Loucy (cell line): ENCODE measurements around the gene SLC4A1.

Experiments
- H2AFZ ChIP-seq: fragments of 200-600 bp; sonication (generic); 2 replicates; pipeline ENCODE4 v1.6.0; 2016; ENCODE audit warnings: antibody characterized with exemption, mild to moderate bottlenecking, low read length, moderate library complexity
- H3F3A ChIP-seq: fragments of 200-600 bp; 2 replicates; pipeline ENCODE4 v1.6.0; 2016; ENCODE audit warnings: antibody characterized with exemption, low read depth, mild to moderate bottlenecking
- H3K27me3 ChIP-seq: fragments of 200-600 bp; sonication (generic); 2 replicates; pipeline ENCODE4 v1.6.1; 2014; ENCODE audit warnings: low read length, mild to moderate bottlenecking; ENCODE audit not compliant: insufficient read depth, poor library complexity, severe bottlenecking
- H3K36me3 ChIP-seq: fragments of 200-600 bp; sonication (generic); 2 replicates; pipeline ENCODE4 v1.6.1; 2016; ENCODE audit warnings: low read length; ENCODE audit not compliant: insufficient read depth
- H3K4me1 ChIP-seq: fragments of 200-600 bp; sonication (generic); 2 replicates; pipeline ENCODE4 v1.5.1; 2014; ENCODE audit warnings: low read length, mild to moderate bottlenecking; ENCODE audit not compliant: insufficient read depth, poor library complexity, severe bottlenecking
- H3K4me2 ChIP-seq: fragments of 200-600 bp; sonication (generic); 2 replicates; pipeline ENCODE4 v1.6.0; 2014; ENCODE audit warnings: antibody characterized with exemption, low read length, low read depth, mild to moderate bottlenecking; ENCODE audit not compliant: poor library complexity, severe bottlenecking
- H3K4me3 ChIP-seq: fragments of 200-600 bp; sonication (generic); 2 replicates; pipeline ENCODE4 v1.5.1; 2014; ENCODE audit warnings: low read length, mild to moderate bottlenecking, mixed read lengths; ENCODE audit not compliant: poor library complexity, severe bottlenecking
- H3K79me2 ChIP-seq: fragments of 200-600 bp; sonication (generic); 2 replicates; pipeline ENCODE4 v1.6.1; 2014; ENCODE audit warnings: low read length; ENCODE audit not compliant: insufficient read depth
- H3K9ac ChIP-seq: fragments of 200-600 bp; sonication (generic); 2 replicates; pipeline ENCODE4 v1.6.0; 2014; ENCODE audit warnings: mild to moderate bottlenecking, low read depth, low read length, moderate library complexity; ENCODE audit not compliant: poor library complexity, severe bottlenecking
- H3K9me2 ChIP-seq: fragments of 200-600 bp; sonication (generic); replicated peaks from 2 replicates; pipeline ENCODE4 v1.6.1; 2016; ENCODE audit warnings: low read depth, low read length, mixed read lengths
- H3K9me3 ChIP-seq: fragments of 200-600 bp; sonication (generic); 2 replicates; pipeline ENCODE4 v1.6.1; 2014; ENCODE audit warnings: mild to moderate bottlenecking, antibody characterized with exemption, low read length, low read depth; ENCODE audit not compliant: insufficient read depth
- H4K20me1 ChIP-seq: fragments of 200-600 bp; sonication (generic); 2 replicates; pipeline ENCODE4 v1.6.0; 2014; ENCODE audit warnings: antibody characterized with exemption, low read length, mild to moderate bottlenecking; ENCODE audit not compliant: insufficient read depth, poor library complexity, severe bottlenecking
- CTCF ChIP-seq: fragments of 200-600 bp; sonication (generic); conservative IDR thresholded peaks from 2 replicates; pipeline ENCODE4 v1.5.1; 2014; ENCODE audit warnings: mild to moderate bottlenecking, antibody characterized with exemption, low read length
- EZH2phosphoT487 ChIP-seq: fragments of 200-600 bp; IDR thresholded peaks from 2 replicates; pipeline ENCODE4 v1.6.1; 2018; ENCODE audit warnings: antibody characterized with exemption, mild to moderate bottlenecking, moderate library complexity, borderline replicate concordance

Gene SLC4A1

DNA sequence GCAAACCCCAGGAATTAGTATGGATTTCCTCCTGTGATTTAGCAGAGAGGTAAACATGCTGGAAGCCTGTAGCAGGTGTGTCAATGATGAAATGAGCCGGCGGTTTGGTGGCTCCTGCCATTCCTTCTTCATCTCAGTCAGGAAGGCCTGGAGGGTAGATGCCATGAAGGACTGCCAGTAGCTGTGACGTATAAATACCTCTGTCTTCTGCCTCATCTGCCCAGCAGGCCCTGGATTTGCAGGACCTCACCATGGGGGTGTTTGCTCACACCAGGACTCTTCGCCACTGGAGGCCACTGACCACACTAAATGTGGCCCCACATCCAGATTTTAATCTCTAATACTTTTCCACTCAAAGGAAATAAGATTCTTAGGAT, 16.1 kb upstream of the SLC4A1 start:
- Histone ChIP-seq H3K36me3 (no peaks in the 10 kb centered on the region), H3K9me3 (no peaks in the 10 kb centered on the region), H3K9ac (no peak overlapping the region), H3K79me2 (no peaks in the 10 kb centered on the region), H3K4me2 (no peak overlapping the region), H3K27me3 (no peaks in the 10 kb centered on the region), H3K4me3 (no peak overlapping the region), H3K9me2 (no peaks in the 10 kb centered on the region), H2AFZ (no peak overlapping the region), H3K4me1 (peaks cover 8% of the 10 kb centered on the region), H4K20me1 (no peaks in the 10 kb centered on the region), H3F3A (no peaks in the 10 kb centered on the region)
- TF ChIP-seq CTCF = no peak
- no peak for TF ChIP-seq EZH2phosphoT487

GRCh38 chr17:44283344-44284023, 15.5 kb upstream of the SLC4A1 start:
- H3K9me3 ChIP-seq = no peaks in the 10 kb centered on the region
- H3K9ac ChIP-seq = no peak overlapping the region
- no peaks in the 10 kb centered on the region for H3F3A ChIP-seq
- no peaks in the 10 kb centered on the region for H3K79me2 ChIP-seq
- no peak overlapping the region for H3K4me2 ChIP-seq
- no peak overlapping the region for H2AFZ ChIP-seq
- no peak overlapping the region for H3K4me3 ChIP-seq
- no peak for TF ChIP-seq EZH2phosphoT487
- no peaks in the 10 kb centered on the region for H3K36me3 ChIP-seq
- H4K20me1 ChIP-seq = no peaks in the 10 kb centered on the region
- H3K4me1 ChIP-seq = peaks cover 8% of the 10 kb centered on the region
- H3K27me3 ChIP-seq = no peaks in the 10 kb centered on the region
- no peaks in the 10 kb centered on the region for H3K9me2 ChIP-seq

- H3K9me2 ChIP-seq = no peaks in the 10 kb centered on the region
- H3K9ac ChIP-seq = no peak overlapping the region
- no peaks in the 10 kb centered on the region for H3K9me3 ChIP-seq
- H3F3A ChIP-seq = no peaks in the 10 kb centered on the region
- no peaks in the 10 kb centered on the region for H3K79me2 ChIP-seq
- H2AFZ ChIP-seq = no peak overlapping the region
- TF ChIP-seq EZH2phosphoT487 = no peak
- TF ChIP-seq CTCF = no peak
- H3K4me2 ChIP-seq = no peak overlapping the region
- no peak overlapping the region for H3K4me3 ChIP-seq
- H3K27me3 ChIP-seq = no peaks in the 10 kb centered on the region
- H3K36me3 ChIP-seq = no peaks in the 10 kb centered on the region
- peaks cover 8% of the 10 kb centered on the region for H3K4me1 ChIP-seq
- H4K20me1 ChIP-seq = no peaks in the 10 kb centered on the region
Measured at GRCh38 chr17:44282264-44282663, 14.3 kb upstream of the SLC4A1 start.

GRCh38 chr17:44281570-44281969, 13.6 kb upstream of the SLC4A1 start:
- no peaks in the 10 kb centered on the region for H4K20me1 ChIP-seq
- TF ChIP-seq EZH2phosphoT487 = no peak
- no peak for TF ChIP-seq CTCF
- no peaks in the 10 kb centered on the region for H3K27me3 ChIP-seq
- no peaks in the 10 kb centered on the region for H3K36me3 ChIP-seq
- no peaks in the 10 kb centered on the region for H3K9me2 ChIP-seq
- no peaks in the 10 kb centered on the region for H3K9me3 ChIP-seq
- no peaks in the 10 kb centered on the region for H3F3A ChIP-seq
- no peak overlapping the region for H2AFZ ChIP-seq
- no peak overlapping the region for H3K9ac ChIP-seq
- no peaks in the 10 kb centered on the region for H3K79me2 ChIP-seq
- no peak overlapping the region for H3K4me3 ChIP-seq
- H3K4me2 ChIP-seq = no peak overlapping the region
- H3K4me1 ChIP-seq = peaks cover 8% of the 10 kb centered on the region
